ENCODE results near the gene TJP2.

The TJP2 gene

DNA sequence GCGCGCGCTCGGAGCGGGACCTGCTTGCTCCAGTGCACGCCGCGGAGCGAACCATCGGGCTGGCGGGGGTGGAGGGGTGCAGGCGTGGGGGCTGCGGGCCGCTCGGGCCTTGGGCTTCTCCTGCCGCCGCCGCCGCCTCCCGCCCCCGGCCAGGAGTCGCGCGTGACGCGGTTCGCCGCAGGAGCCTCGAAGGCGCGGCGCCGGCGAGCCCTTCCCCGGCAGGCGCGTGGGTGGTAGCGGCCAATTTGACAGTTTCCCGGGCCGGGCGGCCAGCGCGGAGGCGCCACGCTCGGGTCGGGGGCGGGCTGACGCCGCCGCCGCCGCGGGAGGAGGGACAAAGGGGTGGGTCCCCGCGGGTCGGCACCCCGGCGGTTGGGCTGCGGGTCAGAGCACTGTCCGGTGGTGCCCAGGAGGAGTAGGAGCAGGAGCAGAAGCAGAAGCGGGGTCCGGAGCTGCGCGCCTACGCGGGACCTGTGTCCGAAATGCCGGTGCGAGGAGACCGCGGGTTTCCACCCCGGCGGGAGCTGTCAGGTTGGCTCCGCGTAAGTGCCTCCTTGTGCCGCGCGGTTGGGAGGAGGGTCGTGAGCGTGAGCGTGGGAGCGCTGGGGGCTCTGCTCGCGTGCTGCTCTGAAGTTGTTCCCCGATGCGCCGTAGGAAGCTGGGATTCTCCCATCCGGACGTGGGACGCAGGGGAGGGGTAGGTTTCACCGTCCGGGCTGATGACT is at the start of gene TJP2:
TSS of gene TJP2 (plus strand) at position 387 of the 725 bp plus-strand sequence. CDS start at position 483, 96 bp downstream.
- Histone ChIP-seq H3K9ac (ENCODE audit: low read depth, low read length) (peak within 1 kb of the TSS; percentile 2), H3K4me1 (ENCODE audit: control insufficient read depth, insufficient read depth, low read length) (peaks cover 39% of the 10 kb centered on the region), H3K9me3 (ENCODE audit: control insufficient read depth, insufficient read depth, low read length) (no peaks in the 10 kb centered on the region), H3K27me3 (ENCODE audit: control insufficient read depth, insufficient read depth, low read length) (no peaks in the 10 kb centered on the region), H3K4me3 (ENCODE audit: low read depth, low read length) (peak within 1 kb of the TSS; percentile 73), H3K36me3 (ENCODE audit: control insufficient read depth, insufficient read depth, low read length) (no peaks in the 10 kb centered on the region)

DNA sequence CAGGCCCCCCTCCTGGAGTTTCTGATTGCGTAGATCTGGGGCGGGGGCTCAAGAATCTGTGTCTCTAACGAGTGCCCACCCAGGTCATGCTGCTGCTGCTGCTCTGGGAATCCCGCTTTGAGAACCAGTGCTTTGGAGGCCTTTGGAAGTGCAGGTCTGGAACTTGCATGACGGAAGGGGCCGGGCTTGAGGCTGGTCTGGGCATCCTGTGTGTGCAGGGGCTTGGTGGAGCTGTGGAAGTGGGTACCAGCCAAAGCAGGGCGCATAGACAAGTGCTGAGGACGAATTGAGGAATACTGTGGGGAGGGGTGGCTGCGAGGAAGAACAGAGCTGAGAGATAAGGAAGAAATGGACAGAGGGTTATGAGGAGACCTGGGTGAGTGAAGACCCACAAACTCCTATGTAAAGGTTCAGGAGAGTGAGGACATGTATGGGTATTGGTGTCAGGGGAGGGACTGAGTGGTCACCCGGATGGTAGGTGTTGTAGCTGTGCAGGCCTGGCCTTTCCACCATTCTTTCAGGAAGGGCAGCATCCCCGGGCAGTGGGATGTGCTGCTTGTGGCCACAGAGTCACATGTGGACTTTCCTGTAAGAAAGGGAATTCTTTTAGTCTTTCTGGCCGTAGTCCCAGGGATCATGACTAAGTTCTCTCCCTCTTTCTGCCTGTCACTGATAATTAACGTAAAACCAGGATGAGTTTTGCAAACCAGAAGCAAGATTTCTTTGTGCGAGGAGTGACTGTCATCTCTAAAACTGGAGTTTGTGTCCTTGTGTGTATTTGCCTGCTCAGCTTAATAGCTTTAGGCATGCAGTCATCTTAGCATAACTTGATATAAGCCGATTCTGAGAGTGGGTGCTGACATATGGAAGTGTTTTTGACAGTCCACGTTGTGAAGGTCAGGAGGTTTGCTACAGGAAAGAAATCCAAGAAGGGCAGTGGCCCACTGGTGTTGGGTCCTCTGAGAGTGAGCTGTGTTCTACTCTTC is 43.3 kb upstream of the TJP2 start:
- Histone ChIP-seq H3K36me3 (ENCODE audit: control insufficient read depth, insufficient read depth, low read length) (no peaks in the 10 kb centered on the region), H3K9me3 (ENCODE audit: control insufficient read depth, insufficient read depth, low read length) (no peaks in the 10 kb centered on the region), H3K9ac (ENCODE audit: low read depth, low read length) (no peak overlapping the region), H3K4me3 (ENCODE audit: low read depth, low read length) (no peak overlapping the region), H3K27me3 (ENCODE audit: control insufficient read depth, insufficient read depth, low read length) (no peaks in the 10 kb centered on the region), H3K4me1 (ENCODE audit: control insufficient read depth, insufficient read depth, low read length) (peaks cover 2% of the 10 kb centered on the region)

DNA sequence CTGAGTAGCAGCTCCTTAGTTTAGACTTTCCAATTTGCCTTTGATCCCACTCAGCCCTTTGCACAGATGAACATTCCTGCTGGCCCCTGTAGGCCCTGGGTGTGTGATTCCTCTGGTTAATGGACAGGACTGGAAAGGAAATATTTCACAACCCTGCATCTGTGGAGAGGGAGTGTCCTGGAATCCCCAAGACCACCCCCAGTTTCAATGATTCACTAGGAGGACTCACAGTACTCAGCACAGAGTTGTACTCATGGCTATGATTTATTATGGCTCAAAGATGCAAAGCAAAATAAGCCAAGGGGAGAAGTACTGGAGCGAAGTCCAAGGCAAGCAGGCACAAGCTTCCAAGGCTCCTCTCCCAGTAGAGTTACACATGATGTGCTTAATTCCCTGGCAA is 42.4 kb upstream of the TJP2 start:
- Histone ChIP-seq H3K9ac (ENCODE audit: low read depth, low read length) (no peak overlapping the region), H3K9me3 (ENCODE audit: control insufficient read depth, insufficient read depth, low read length) (no peaks in the 10 kb centered on the region), H3K27me3 (ENCODE audit: control insufficient read depth, insufficient read depth, low read length) (no peaks in the 10 kb centered on the region), H3K4me1 (ENCODE audit: control insufficient read depth, insufficient read depth, low read length) (peaks cover 2% of the 10 kb centered on the region), H3K4me3 (ENCODE audit: low read depth, low read length) (no peak overlapping the region), H3K36me3 (ENCODE audit: control insufficient read depth, insufficient read depth, low read length) (no peaks in the 10 kb centered on the region)

DNA sequence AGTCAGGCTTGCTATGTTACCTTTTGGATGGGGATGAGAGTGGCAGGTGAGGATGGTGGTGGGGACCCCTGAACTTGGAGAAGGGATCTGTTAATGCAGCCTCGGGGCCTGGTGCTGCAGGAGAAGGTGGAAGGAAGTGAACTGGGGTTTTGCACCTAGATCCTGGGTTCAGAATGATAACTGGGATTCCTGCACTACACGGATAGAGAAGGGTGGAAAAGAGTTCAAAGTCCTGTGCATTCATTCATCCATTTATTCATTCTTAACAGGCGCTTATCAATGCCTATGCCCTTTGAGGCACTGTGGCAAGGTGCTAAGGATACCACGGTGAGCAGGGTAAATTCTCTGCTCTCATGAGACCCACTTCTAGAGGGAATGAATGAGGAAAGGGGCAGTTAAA is 41.7 kb upstream of the TJP2 start:
- H3K27me3 ChIP-seq (ENCODE audit: control insufficient read depth, insufficient read depth, low read length), result no peaks in the 10 kb centered on the region
- H3K9ac ChIP-seq (ENCODE audit: low read depth, low read length), result no peak overlapping the region
- no peaks in the 10 kb centered on the region for H3K36me3 ChIP-seq (ENCODE audit: control insufficient read depth, insufficient read depth, low read length)
- H3K9me3 ChIP-seq (ENCODE audit: control insufficient read depth, insufficient read depth, low read length), result no peaks in the 10 kb centered on the region
- H3K4me3 ChIP-seq (ENCODE audit: low read depth, low read length), result no peak overlapping the region
- H3K4me1 ChIP-seq (ENCODE audit: control insufficient read depth, insufficient read depth, low read length), result peaks cover 2% of the 10 kb centered on the region

DNA sequence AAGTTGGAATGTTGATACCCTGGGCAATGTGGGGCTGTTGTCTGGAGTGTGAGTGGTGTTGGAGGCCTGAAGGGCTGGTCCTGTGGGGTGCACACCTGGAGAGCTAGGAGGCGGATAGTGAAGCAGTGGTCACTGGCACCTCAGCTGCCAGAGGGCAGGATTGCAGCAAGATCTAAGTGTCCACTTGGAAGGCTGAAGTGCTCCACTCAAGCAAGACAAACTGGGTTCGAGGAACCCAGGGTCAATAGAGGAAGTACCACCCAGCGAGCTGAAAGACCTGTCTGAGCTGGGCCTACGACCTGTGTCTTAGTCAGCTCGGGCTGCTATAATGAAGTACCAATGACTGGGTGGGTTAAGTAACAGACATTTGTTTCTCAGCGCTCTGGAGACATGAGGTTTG is 39.7 kb upstream of the TJP2 start:
- peaks cover 2% of the 10 kb centered on the region for H3K4me1 ChIP-seq (ENCODE audit: control insufficient read depth, insufficient read depth, low read length)
- H3K36me3 ChIP-seq (ENCODE audit: control insufficient read depth, insufficient read depth, low read length), result no peaks in the 10 kb centered on the region

DNA sequence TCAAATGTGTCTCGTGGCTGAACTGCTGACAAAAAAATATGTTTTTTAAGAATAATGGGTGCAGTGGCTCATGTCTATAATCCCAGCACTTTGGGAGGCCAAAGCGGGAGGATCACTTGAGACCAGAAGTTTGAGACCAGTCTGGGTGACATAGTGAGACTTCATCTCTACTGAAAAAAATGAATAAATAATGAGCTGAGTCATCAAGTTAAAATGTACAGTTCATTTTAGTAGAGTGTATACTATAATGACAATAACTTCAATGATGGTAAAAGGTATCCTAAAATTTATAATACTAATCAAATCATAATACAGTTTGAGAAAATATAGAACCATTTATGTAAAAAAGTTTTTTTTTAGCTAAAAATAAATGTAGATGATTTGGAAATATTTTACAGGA is 37.9 kb upstream of the TJP2 start:
- Histone ChIP-seq H3K9ac (ENCODE audit: low read depth, low read length) (no peak overlapping the region), H3K4me1 (ENCODE audit: control insufficient read depth, insufficient read depth, low read length) (peaks cover 2% of the 10 kb centered on the region), H3K9me3 (ENCODE audit: control insufficient read depth, insufficient read depth, low read length) (no peaks in the 10 kb centered on the region), H3K27me3 (ENCODE audit: control insufficient read depth, insufficient read depth, low read length) (no peaks in the 10 kb centered on the region), H3K4me3 (ENCODE audit: low read depth, low read length) (no peak overlapping the region), H3K36me3 (ENCODE audit: control insufficient read depth, insufficient read depth, low read length) (peaks cover 3% of the 10 kb centered on the region)

More for the DNA sequence above, 39.7 kb upstream of the TJP2 start:
- Histone ChIP-seq H3K9me3 (ENCODE audit: control insufficient read depth, insufficient read depth, low read length) (no peaks in the 10 kb centered on the region), H3K27me3 (ENCODE audit: control insufficient read depth, insufficient read depth, low read length) (no peaks in the 10 kb centered on the region), H3K9ac (ENCODE audit: low read depth, low read length) (no peak overlapping the region), H3K4me3 (ENCODE audit: low read depth, low read length) (no peak overlapping the region)

DNA sequence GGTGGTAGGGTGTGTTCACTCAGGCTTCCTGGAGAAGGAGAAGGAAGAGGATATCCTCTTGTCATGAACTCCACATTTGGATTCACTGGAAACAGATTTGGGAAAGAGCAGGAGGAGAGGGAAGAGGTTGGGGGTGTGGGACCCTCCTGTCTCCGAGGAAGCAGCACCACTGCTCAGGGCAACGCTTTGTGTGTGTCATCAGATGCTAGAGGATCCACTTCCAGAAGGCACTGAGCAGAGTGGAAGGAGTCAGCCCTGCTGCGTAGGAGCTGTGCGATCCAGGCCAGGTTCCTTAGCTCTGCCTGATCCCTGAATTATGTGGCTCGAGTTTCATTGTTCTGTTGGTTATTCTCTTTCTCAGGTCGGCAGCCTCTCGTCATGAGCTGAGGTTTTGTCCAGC is 37.3 kb upstream of the TJP2 start:
- Histone ChIP-seq H3K9me3 (ENCODE audit: control insufficient read depth, insufficient read depth, low read length) (no peaks in the 10 kb centered on the region), H3K9ac (ENCODE audit: low read depth, low read length) (no peak overlapping the region), H3K4me3 (ENCODE audit: low read depth, low read length) (no peak overlapping the region), H3K27me3 (ENCODE audit: control insufficient read depth, insufficient read depth, low read length) (no peaks in the 10 kb centered on the region), H3K36me3 (ENCODE audit: control insufficient read depth, insufficient read depth, low read length) (peaks cover 3% of the 10 kb centered on the region), H3K4me1 (ENCODE audit: control insufficient read depth, insufficient read depth, low read length) (no peaks in the 10 kb centered on the region)

DNA sequence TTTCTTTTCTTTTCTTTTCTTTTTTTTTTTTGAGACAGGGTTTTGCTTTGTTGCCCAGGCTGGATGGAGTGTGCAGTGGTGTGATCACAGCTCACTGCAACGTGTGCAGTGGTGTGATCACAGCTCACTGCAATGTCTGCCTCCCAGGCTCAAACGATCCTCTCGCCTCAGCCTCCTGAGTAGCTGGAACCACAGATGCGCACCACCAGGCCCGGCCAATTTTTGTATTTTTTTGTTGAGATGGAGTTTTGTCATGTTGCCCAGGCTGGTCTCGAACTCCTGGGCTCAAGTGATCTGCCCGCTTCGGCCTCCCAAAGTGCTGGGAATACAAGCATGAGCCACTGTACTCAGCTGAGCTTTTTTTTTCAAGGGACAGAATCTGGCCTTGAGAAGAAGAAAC is 36.8 kb upstream of the TJP2 start:
- Histone ChIP-seq H3K9me3 (ENCODE audit: control insufficient read depth, insufficient read depth, low read length) (no peaks in the 10 kb centered on the region), H3K27me3 (ENCODE audit: control insufficient read depth, insufficient read depth, low read length) (no peaks in the 10 kb centered on the region), H3K4me1 (ENCODE audit: control insufficient read depth, insufficient read depth, low read length) (no peaks in the 10 kb centered on the region), H3K9ac (ENCODE audit: low read depth, low read length) (no peak overlapping the region), H3K4me3 (ENCODE audit: low read depth, low read length) (no peak overlapping the region), H3K36me3 (ENCODE audit: control insufficient read depth, insufficient read depth, low read length) (peaks cover 3% of the 10 kb centered on the region)

DNA sequence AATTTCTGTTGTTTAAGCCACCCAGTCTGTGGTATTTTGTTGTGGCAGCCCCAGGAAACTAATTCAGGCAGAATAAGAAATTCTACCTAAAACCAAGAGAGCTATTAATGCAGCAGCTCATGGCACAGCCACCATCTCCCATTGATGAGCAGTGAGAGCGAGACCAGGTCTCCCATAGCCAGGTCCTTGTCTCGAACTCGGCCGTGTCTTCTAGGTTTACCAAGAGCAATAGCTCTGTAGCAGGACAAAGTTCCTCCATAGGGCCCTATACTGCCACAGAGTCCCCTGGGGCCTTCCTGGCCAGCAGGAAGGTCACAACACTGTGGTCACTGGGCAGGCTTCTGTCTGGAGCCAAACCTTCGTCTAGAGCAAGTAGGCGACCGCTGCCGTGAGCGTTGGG is 34.5 kb upstream of the TJP2 start:
- no peaks in the 10 kb centered on the region for H3K27me3 ChIP-seq (ENCODE audit: control insufficient read depth, insufficient read depth, low read length)
- no peaks in the 10 kb centered on the region for H3K4me1 ChIP-seq (ENCODE audit: control insufficient read depth, insufficient read depth, low read length)
- H3K9me3 ChIP-seq (ENCODE audit: control insufficient read depth, insufficient read depth, low read length), result no peaks in the 10 kb centered on the region
- H3K9ac ChIP-seq (ENCODE audit: low read depth, low read length), result no peak overlapping the region
- H3K4me3 ChIP-seq (ENCODE audit: low read depth, low read length), result no peak overlapping the region
- peaks cover 3% of the 10 kb centered on the region for H3K36me3 ChIP-seq (ENCODE audit: control insufficient read depth, insufficient read depth, low read length)

DNA sequence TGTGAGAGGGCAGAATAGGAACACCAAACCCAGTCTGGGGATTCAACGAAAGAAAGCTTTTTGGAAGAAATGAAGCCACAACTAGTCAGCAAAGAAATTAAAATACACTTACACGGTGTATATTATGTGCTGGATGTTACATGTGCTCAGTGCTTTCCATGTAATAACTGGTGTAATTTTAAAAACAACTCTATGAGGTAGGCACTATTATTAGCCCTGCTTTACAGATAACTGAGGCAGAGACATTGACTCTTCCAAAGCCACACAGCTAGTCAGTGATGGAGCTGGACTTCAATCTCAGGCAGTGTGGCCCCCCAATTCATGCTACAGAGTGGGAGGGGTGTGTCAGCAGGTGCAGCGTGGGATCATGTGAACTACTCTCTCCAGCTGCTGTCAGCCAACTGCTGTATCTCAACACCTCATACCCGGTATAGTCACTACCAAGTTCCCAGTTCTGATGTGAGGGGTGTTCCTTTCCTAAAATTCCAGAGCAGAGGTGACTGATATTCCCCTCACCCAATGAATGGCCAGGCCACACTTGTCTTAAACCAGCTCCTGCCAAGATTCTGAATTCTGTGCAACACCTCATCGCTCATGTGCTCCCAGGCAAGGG is 33.8 kb upstream of the TJP2 start:
- Histone ChIP-seq H3K9me3 (ENCODE audit: control insufficient read depth, insufficient read depth, low read length) (no peaks in the 10 kb centered on the region), H3K27me3 (ENCODE audit: control insufficient read depth, insufficient read depth, low read length) (no peaks in the 10 kb centered on the region), H3K9ac (ENCODE audit: low read depth, low read length) (no peak overlapping the region), H3K4me3 (ENCODE audit: low read depth, low read length) (no peak overlapping the region), H3K36me3 (ENCODE audit: control insufficient read depth, insufficient read depth, low read length) (peaks cover 3% of the 10 kb centered on the region), H3K4me1 (ENCODE audit: control insufficient read depth, insufficient read depth, low read length) (no peaks in the 10 kb centered on the region)

DNA sequence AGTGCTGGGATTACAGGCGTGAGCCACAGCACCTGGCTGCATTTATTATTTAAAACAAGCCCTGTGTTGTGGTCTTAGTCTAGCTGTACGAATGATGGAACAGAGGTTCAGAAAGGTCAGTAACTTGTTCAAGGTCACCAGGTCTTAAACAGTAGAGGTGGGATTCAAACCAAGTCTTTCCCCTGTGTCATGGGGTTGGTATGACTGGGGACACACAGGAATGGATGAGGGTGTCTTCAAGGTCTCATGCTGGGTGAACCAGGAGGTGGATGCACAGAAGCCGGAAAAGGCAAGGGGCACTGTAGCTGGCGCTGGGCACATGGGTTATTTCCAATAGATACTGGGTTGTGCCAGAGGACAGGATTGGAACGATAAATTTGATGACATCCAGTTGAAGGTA is 32.2 kb upstream of the TJP2 start:
- no peaks in the 10 kb centered on the region for H3K4me1 ChIP-seq (ENCODE audit: control insufficient read depth, insufficient read depth, low read length)
- no peak overlapping the region for H3K4me3 ChIP-seq (ENCODE audit: low read depth, low read length)
- no peak overlapping the region for H3K9ac ChIP-seq (ENCODE audit: low read depth, low read length)
- H3K9me3 ChIP-seq (ENCODE audit: control insufficient read depth, insufficient read depth, low read length), result no peaks in the 10 kb centered on the region
- H3K36me3 ChIP-seq (ENCODE audit: control insufficient read depth, insufficient read depth, low read length), result peaks cover 3% of the 10 kb centered on the region
- no peaks in the 10 kb centered on the region for H3K27me3 ChIP-seq (ENCODE audit: control insufficient read depth, insufficient read depth, low read length)
